A549 (cell line): Measurements from ENCODE around the gene GRIN2B. TPM values are rescaled to one million over a fixed set of nuclear protein-coding genes. Genes with fewer than 3 reads are reported as not detected.

ENCODE experiments used
- ATAC-seq, 2 experiments: fragments of 200-7000 bp in 1 of 2; fragments of >200 bp in 1 of 2; cut with Nextera tagmentation in 1 of 2; cut with Tn5 transposase in 1 of 2; 3 replicates each; pipeline versions ENCODE4 v1.8.0 to v1.9.1; 2018 to 2020; ENCODE audit warnings: mild to moderate bottlenecking in 1 of 2, moderate library complexity in 1 of 2
- CTCF ChIA-PET: fragments of 300-600 bp; sonication (Branson Sonifier 250); formaldehyde crosslinking; extraction: SDS; loops from one replicate; lab custom pipeline; 2021; ENCODE audit warnings: antibody characterized with exemption, inconsistent platforms; lab: Yijun Ruan, JAX
- POLR2A ChIA-PET: fragments of 350-600 bp; formaldehyde crosslinking; extraction: SDS; loops from one replicate; lab custom pipeline; 2021; ENCODE audit warnings: antibody characterized with exemption, inconsistent platforms; lab: Yijun Ruan, JAX
- DNase-seq, 2 experiments: peaks; one replicate each; pipeline versions ENCODE4 v3.0.0 to v3.0.0-alpha.2; 2011 to 2016; ENCODE audit warnings: low read depth in 1 of 2, low spot score in 1 of 2
- FAIRE-seq: peaks from 2 replicates; lab custom pipeline; 2011; peaks lifted over from hg19 to GRCh38; lab: Jason Lieb, UNC
- H3K27ac ChIP-seq, 2 experiments: fragments of >200 bp; sonication (Bioruptor Twin); formaldehyde crosslinking; 3 replicates each; pipeline ENCODE4 v1.5.1; 2016 to 2017
- H3K4me1 ChIP-seq: fragments of >200 bp; sonication (Bioruptor Twin); formaldehyde crosslinking; 3 replicates; pipeline ENCODE4 v1.6.1; 2016
- H3K4me2 ChIP-seq: fragments of >200 bp; sonication (Bioruptor Twin); formaldehyde crosslinking; 3 replicates; pipeline ENCODE4 v1.6.1; 2016
- H3K4me3 ChIP-seq: fragments of >200 bp; sonication (Bioruptor Twin); formaldehyde crosslinking; 3 replicates; pipeline ENCODE4 v1.5.1; 2016
- H3K9me3 ChIP-seq: fragments of >200 bp; sonication (Bioruptor Twin); formaldehyde crosslinking; 3 replicates; pipeline ENCODE4 v1.6.1; 2016
- CHD4 ChIP-seq: fragments of 200-600 bp; sonication (generic); IDR thresholded peaks from 2 replicates; pipeline ENCODE4 v1.6.1; 2016; ENCODE audit warnings: antibody characterized with exemption, mild to moderate bottlenecking, borderline replicate concordance
- EHF ChIP-seq: fragments of 250-450 bp; sonication (Bioruptor Pico); IDR thresholded peaks from 2 replicates; pipeline ENCODE4 v1.5.0; 2020; ENCODE audit warnings: mild to moderate bottlenecking
- EP300 ChIP-seq, 2 experiments: fragments of >200 bp; sonication (Bioruptor Twin); formaldehyde crosslinking; IDR thresholded peaks; 2 replicates in 1 of 2; 3 replicates in 1 of 2; pipeline ENCODE4 v1.6.1; 2016 to 2017
- ESRRA ChIP-seq: fragments of 150-350 bp; IDR thresholded peaks from 2 replicates; pipeline ENCODE4 v1.6.1; 2014; ENCODE audit warnings: mild to moderate bottlenecking, low read length, borderline replicate concordance
- FOSL2 ChIP-seq, 2 experiments: fragments of 450-650 bp in 1 of 2; fragments of >200 bp in 1 of 2; sonication (Bioruptor Twin) in 1 of 2; formaldehyde crosslinking; IDR thresholded peaks; 2 replicates each; pipeline versions ENCODE4 v1.5.0 to v1.6.1; 2016 to 2020; ENCODE audit warnings: mild to moderate bottlenecking in 1 of 2, moderate library complexity in 1 of 2
- GATA3 ChIP-seq: IDR thresholded peaks from 2 replicates; pipeline ENCODE4 v1.6.1; 2012; ENCODE audit warnings: borderline replicate concordance
- HOXA7 ChIP-seq: fragments of 250-450 bp; sonication (Bioruptor Pico); IDR thresholded peaks from 2 replicates; pipeline ENCODE4 v1.5.0; 2020; ENCODE audit warnings: mild to moderate bottlenecking, moderate library complexity
- HOXB13 ChIP-seq: fragments of 250-450 bp; sonication (Bioruptor Pico); IDR thresholded peaks from 2 replicates; pipeline ENCODE4 v1.5.0; 2020; ENCODE audit warnings: low read depth, mild to moderate bottlenecking, moderate library complexity
- MAFK ChIP-seq: fragments of 450-650 bp; IDR thresholded peaks from 2 replicates; pipeline ENCODE4 v1.6.1; 2014; ENCODE audit not compliant: partially characterized antibody
- MAZ ChIP-seq: fragments of 150-350 bp; IDR thresholded peaks from 2 replicates; pipeline ENCODE4 v1.6.1; 2014; ENCODE audit warnings: antibody characterized with exemption, low read depth, low read length, borderline replicate concordance
- MYC ChIP-seq: IDR thresholded peaks from 2 replicates; pipeline ENCODE4 v1.6.1; 2012; ENCODE audit warnings: mild to moderate bottlenecking, inconsistent platforms, low read length, improper control_type of control experiment, borderline replicate concordance
- NR3C1 ChIP-seq: fragments of >200 bp; sonication (Bioruptor Twin); formaldehyde crosslinking; IDR thresholded peaks from 3 replicates; pipeline ENCODE4 v1.6.1; 2017
- PHF8 ChIP-seq: fragments of 200-600 bp; sonication (generic); IDR thresholded peaks from 2 replicates; pipeline ENCODE4 v1.6.1; 2016; ENCODE audit warnings: low read depth, mild to moderate bottlenecking, antibody characterized with exemption, moderate library complexity, borderline replicate concordance
- POLR2AphosphoS2 ChIP-seq: conservative IDR thresholded peaks from 2 replicates; pipeline ENCODE4 v1.6.1; 2012; ENCODE audit warnings: low read length, improper control_type of control experiment, inconsistent platforms
- RAD21 ChIP-seq, 2 experiments: fragments of >200 bp in 1 of 2; sonication (Bioruptor Twin) in 1 of 2; formaldehyde crosslinking in 1 of 2; IDR thresholded peaks in 1 of 2; conservative IDR thresholded peaks in 1 of 2; 2 replicates in 1 of 2; 3 replicates in 1 of 2; pipeline ENCODE4 v1.6.1; 2012 to 2018; ENCODE audit warnings: inconsistent platforms in 1 of 2
- RARB ChIP-seq: fragments of 250-450 bp; sonication (Bioruptor Pico); IDR thresholded peaks from 2 replicates; pipeline ENCODE4 v1.8.0; 2021; ENCODE audit warnings: mild to moderate bottlenecking, moderate library complexity
- RCOR1 ChIP-seq: fragments of 150-350 bp; IDR thresholded peaks from 2 replicates; pipeline ENCODE4 v1.6.1; 2014; ENCODE audit warnings: antibody characterized with exemption, low read length, low read depth
- RFX5 ChIP-seq: fragments of 450-650 bp; IDR thresholded peaks from 2 replicates; pipeline ENCODE4 v1.7.1; 2014; ENCODE audit warnings: antibody characterized with exemption, mild to moderate bottlenecking, moderate library complexity
- RNF2 ChIP-seq: fragments of 200-600 bp; sonication (generic); IDR thresholded peaks from 2 replicates; pipeline ENCODE4 v1.6.1; 2016; ENCODE audit warnings: low read depth, mild to moderate bottlenecking, antibody characterized with exemption, moderate library complexity, borderline replicate concordance
- SMC3 ChIP-seq: fragments of >200 bp; sonication (Bioruptor Twin); formaldehyde crosslinking; IDR thresholded peaks from 3 replicates; pipeline ENCODE4 v1.6.1; 2018; ENCODE audit warnings: inconsistent platforms
- TFCP2L1 ChIP-seq: fragments of 250-450 bp; sonication (Bioruptor Pico); IDR thresholded peaks from 2 replicates; pipeline ENCODE4 v1.5.0; 2021; ENCODE audit warnings: mild to moderate bottlenecking
- TP53 ChIP-seq: fragments of 250-450 bp; sonication (Bioruptor Pico); IDR thresholded peaks from 2 replicates; pipeline ENCODE4 v1.5.0; 2021; ENCODE audit warnings: mild to moderate bottlenecking, moderate library complexity
- ZC3H11A ChIP-seq: fragments of 450-650 bp; IDR thresholded peaks from 2 replicates; pipeline ENCODE4 v1.6.1; 2014; ENCODE audit warnings: antibody characterized with exemption, mild to moderate bottlenecking
- ZFP36 ChIP-seq: fragments of 450-650 bp; IDR thresholded peaks from 2 replicates; pipeline ENCODE4 v1.6.1; 2014; ENCODE audit warnings: borderline replicate concordance; ENCODE audit not compliant: partially characterized antibody
- ZNF302 ChIP-seq: fragments of 250-450 bp; sonication (Bioruptor Pico); IDR thresholded peaks from 2 replicates; pipeline ENCODE4 v1.9.0; 2021; ENCODE audit warnings: inconsistent platforms, mild to moderate bottlenecking, moderate library complexity
- WGBS: methylation state at CpG from one replicate; pipeline ENCODE4 v1.1.6; 2017; ENCODE audit errors: missing lambda C conversion rate; 5-methylcytosine and 5-hydroxymethylcytosine counted together
- polyA plus RNA-seq, 4 experiments: library from polyadenylated mRNA; depleted of rRNA in 3 of 4; stranded (reverse); fragments of >200 nt; fragmentation: RNase III in 1 of 4; extraction: RNeasy Plus Mini Kit Qiagen cat#74134 plus additional on column Dnase treatment in 1 of 4; gene quantifications; 2 replicates in 3 of 4; 3 replicates in 1 of 4; pipeline ENCODE4 v1.2.3, GENCODE V29; 2011 to 2017
- TF ChIP-seq, protein P1 (sequence below): fragments of >200 bp; sonication (Bioruptor Twin); formaldehyde crosslinking; IDR thresholded peaks from 3 replicates; pipeline ENCODE4 v1.6.1; 2016
- TF ChIP-seq, protein P2 (sequence below): fragments of 250-450 bp; sonication (Bioruptor Pico); IDR thresholded peaks from 2 replicates; pipeline ENCODE4 v1.5.0; 2020; ENCODE audit warnings: low read depth, mild to moderate bottlenecking, moderate library complexity
- TF ChIP-seq, protein P3 (sequence below): fragments of 150-350 bp; IDR thresholded peaks from 2 replicates; pipeline ENCODE4 v1.6.1; 2014; ENCODE audit warnings: low read depth, mild to moderate bottlenecking, low read length
- TF ChIP-seq, protein P4 (sequence below): fragments of >200 bp; sonication (Bioruptor Twin); formaldehyde crosslinking; IDR thresholded peaks from 2 replicates; pipeline ENCODE4 v1.6.1; 2016
- TF ChIP-seq, protein P5 (sequence below): fragments of 250-450 bp; sonication (Bioruptor Pico); IDR thresholded peaks from 2 replicates; pipeline ENCODE4 v1.5.0; 2021; ENCODE audit warnings: mild to moderate bottlenecking, moderate library complexity, borderline replicate concordance
- TF ChIP-seq, protein P6 (sequence below): fragments of 200-600 bp; sonication (generic); IDR thresholded peaks from 2 replicates; pipeline ENCODE4 v1.6.1; 2016; ENCODE audit warnings: antibody characterized with exemption, mild to moderate bottlenecking, moderate library complexity

GRIN2B gene
- polyA plus RNA-seq, 2 of the 4 experiments (the other 2 are of a cell fraction), result 2.4 to 3.2 TPM

DNA sequence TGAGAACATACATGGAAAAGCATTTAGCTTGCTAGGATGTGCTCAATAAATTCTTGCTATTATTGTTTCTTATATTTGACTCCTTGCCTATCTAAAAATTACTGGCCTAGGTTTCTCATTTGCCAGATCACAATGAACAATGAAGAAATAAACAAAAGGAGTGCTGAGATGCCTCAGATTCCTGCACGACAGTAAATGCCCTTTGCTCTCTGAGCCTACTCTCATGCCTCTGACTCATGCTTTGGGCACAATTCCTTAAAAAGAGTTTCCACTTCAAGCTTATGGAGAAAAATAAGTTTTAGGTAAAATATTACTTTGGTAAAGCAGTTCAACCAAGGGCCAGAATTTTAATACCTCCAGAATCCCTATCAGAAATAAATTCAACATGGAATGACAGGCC, 30.9 kb downstream of the GRIN2B start:
- no peaks in the 10 kb centered on the region for H3K9me3 ChIP-seq
- peak overlapping the region; percentile 70 for H3K4me2 ChIP-seq
- ChIA-PET POLR2A (interaction anchor here (0.9 to 2.0 kb wide), 2 partner anchors 31 to 849 kb away, joined by 4 to 5 read pairs; no protein-coding TSS in a partner anchor), CTCF (interaction anchor here (1.2 to 3.4 kb wide), 3 partner anchors 9 to 210 kb away, joined by 3 to 18 read pairs (median 7); partner anchors contain the start of gene GRIN2B)
- peaks cover 94% of the 10 kb centered on the region for H3K4me1 ChIP-seq
- ATAC-seq, result peak; percentile 40 to 63; a peak in 4 of 6 replicates
- FAIRE-seq, result peak; percentile 99
- 3% methylated on average over 1 of the region's 1 CpG for WGBS
- peak overlapping the region; percentile 92 for H3K27ac ChIP-seq
- DNase-seq, result peak; percentile 52 to 92
- no peak overlapping the region for H3K4me3 ChIP-seq
- TF ChIP-seq CHD4 (no peak), ZC3H11A (no peak), HOXA7 (no peak), RAD21 (conservative IDR thresholded peaks at IDR 0.05 in 1 of 2, IDR thresholded peaks at IDR 0.05 in 1 of 2) (peak in 1 of 2 experiments; percentile 23; a peak in 1 of 5 replicates), NR3C1 (no peak), TFCP2L1 (CRISPR knock-in tag) (no peak), EHF (CRISPR knock-in tag) (no peak), RNF2 (no peak), TP53 (no peak), SMC3 (peak; percentile 33; the same call in 1 of the 3 replicates), HOXB13 (CRISPR knock-in tag) (peak; percentile 38; the same call in 1 of the 2 replicates), MAZ (no peak), RARB (CRISPR knock-in tag) (0 out of 2 replicates have a peak, but pooled peaks have one; percentile 39), MAFK (peak; percentile 34), MYC (no peak), ESRRA (no peak; the same call in 1 of the 2 replicates), ZNF302 (no peak), FOSL2 (IDR thresholded peaks at IDR 0.05) (peak; percentile 68), FOSL2 (CRISPR knock-in tag; IDR thresholded peaks at IDR 0.05) (peak; percentile 94), GATA3 (peak; percentile 93), PHF8 (no peak), EP300 (IDR thresholded peaks at IDR 0.05) (peak; percentile 69 to 87; a peak in 2 of 5 replicates), RFX5 (no peak), POLR2AphosphoS2 (no peak), ZFP36 (no peak), RCOR1 (no peak)
- TF ChIP-seq, protein P1, sequence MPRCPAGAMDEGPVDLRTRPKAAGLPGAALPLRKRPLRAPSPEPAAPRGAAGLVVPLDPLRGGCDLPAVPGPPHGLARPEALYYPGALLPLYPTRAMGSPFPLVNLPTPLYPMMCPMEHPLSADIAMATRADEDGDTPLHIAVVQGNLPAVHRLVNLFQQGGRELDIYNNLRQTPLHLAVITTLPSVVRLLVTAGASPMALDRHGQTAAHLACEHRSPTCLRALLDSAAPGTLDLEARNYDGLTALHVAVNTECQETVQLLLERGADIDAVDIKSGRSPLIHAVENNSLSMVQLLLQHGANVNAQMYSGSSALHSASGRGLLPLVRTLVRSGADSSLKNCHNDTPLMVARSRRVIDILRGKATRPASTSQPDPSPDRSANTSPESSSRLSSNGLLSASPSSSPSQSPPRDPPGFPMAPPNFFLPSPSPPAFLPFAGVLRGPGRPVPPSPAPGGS, result 0 out of 3 replicates have a peak, but pooled peaks have one; percentile 25
- TF ChIP-seq, protein P2, sequence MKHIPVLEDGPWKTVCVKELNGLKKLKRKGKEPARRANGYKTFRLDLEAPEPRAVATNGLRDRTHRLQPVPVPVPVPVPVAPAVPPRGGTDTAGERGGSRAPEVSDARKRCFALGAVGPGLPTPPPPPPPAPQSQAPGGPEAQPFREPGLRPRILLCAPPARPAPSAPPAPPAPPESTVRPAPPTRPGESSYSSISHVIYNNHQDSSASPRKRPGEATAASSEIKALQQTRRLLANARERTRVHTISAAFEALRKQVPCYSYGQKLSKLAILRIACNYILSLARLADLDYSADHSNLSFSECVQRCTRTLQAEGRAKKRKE (CRISPR knock-in tag), result no peak
- TF ChIP-seq, protein P3, sequence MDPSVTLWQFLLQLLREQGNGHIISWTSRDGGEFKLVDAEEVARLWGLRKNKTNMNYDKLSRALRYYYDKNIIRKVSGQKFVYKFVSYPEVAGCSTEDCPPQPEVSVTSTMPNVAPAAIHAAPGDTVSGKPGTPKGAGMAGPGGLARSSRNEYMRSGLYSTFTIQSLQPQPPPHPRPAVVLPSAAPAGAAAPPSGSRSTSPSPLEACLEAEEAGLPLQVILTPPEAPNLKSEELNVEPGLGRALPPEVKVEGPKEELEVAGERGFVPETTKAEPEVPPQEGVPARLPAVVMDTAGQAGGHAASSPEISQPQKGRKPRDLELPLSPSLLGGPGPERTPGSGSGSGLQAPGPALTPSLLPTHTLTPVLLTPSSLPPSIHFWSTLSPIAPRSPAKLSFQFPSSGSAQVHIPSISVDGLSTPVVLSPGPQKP, result no peak
- TF ChIP-seq, protein P4, sequence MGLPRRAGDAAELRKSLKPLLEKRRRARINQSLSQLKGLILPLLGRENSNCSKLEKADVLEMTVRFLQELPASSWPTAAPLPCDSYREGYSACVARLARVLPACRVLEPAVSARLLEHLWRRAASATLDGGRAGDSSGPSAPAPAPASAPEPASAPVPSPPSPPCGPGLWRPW, result no peak
- TF ChIP-seq, protein P5, sequence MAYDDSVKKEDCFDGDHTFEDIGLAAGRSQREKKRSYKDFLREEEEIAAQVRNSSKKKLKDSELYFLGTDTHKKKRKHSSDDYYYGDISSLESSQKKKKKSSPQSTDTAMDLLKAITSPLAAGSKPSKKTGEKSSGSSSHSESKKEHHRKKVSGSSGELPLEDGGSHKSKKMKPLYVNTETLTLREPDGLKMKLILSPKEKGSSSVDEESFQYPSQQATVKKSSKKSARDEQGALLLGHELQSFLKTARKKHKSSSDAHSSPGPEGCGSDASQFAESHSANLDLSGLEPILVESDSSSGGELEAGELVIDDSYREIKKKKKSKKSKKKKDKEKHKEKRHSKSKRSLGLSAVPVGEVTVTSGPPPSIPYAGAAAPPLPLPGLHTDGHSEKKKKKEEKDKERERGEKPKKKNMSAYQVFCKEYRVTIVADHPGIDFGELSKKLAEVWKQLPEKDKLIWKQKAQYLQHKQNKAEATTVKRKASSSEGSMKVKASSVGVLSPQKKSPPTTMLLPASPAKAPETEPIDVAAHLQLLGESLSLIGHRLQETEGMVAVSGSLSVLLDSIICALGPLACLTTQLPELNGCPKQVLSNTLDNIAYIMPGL (CRISPR knock-in tag), result no peak
- TF ChIP-seq, protein P6, sequence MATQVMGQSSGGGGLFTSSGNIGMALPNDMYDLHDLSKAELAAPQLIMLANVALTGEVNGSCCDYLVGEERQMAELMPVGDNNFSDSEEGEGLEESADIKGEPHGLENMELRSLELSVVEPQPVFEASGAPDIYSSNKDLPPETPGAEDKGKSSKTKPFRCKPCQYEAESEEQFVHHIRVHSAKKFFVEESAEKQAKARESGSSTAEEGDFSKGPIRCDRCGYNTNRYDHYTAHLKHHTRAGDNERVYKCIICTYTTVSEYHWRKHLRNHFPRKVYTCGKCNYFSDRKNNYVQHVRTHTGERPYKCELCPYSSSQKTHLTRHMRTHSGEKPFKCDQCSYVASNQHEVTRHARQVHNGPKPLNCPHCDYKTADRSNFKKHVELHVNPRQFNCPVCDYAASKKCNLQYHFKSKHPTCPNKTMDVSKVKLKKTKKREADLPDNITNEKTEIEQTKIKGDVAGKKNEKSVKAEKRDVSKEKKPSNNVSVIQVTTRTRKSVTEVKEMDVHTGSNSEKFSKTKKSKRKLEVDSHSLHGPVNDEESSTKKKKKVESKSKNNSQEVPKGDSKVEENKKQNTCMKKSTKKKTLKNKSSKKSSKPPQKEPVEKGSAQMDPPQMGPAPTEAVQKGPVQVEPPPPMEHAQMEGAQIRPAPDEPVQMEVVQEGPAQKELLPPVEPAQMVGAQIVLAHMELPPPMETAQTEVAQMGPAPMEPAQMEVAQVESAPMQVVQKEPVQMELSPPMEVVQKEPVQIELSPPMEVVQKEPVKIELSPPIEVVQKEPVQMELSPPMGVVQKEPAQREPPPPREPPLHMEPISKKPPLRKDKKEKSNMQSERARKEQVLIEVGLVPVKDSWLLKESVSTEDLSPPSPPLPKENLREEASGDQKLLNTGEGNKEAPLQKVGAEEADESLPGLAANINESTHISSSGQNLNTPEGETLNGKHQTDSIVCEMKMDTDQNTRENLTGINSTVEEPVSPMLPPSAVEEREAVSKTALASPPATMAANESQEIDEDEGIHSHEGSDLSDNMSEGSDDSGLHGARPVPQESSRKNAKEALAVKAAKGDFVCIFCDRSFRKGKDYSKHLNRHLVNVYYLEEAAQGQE, result no peak
